Measurements from ENCODE around the gene TSPEAR.
"Not testable (repeated sequence)": the region's sequence is repeated elsewhere in the genome, so short reads cannot be mapped to it uniquely, and the experiment has no call there.

TSPEAR gene

DNA sequence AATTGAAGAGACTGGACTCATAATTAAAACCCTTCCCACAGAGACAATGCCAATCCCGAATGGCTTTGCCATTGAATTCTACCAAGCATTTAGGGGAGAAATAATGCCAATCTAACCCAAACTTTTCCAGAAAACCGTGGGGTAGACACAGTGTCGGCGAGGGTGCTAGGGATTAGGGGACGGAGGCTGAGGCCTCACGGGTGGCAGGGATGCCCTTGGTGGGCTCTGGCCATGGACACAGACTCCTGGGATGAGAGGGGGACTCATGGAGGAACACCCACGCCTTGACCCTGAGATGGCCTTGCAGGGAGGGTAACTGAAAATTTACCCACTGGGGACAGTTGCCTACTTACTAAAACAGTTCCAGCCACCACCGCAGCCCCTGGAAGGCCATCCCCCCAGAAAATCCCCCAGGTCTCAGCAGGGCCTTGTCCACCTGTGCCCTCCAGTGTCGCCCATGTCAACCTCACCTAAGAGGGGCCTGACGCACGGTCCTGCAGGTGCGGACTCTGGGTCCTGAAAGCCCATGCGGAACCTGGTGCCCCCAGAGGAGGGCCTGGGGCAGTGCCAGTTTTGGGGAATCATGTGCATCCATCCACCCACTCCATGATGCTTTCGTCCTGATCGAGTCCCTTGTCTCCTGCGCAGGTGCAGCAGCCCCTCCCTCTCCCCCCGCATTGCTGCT is 132.9 kb downstream of the TSPEAR start:
- no peak for TF ChIP-seq ZFX (IDR thresholded peaks at IDR 0.05; ENCODE audit: borderline replicate concordance)
- TF ChIP-seq, protein P1, sequence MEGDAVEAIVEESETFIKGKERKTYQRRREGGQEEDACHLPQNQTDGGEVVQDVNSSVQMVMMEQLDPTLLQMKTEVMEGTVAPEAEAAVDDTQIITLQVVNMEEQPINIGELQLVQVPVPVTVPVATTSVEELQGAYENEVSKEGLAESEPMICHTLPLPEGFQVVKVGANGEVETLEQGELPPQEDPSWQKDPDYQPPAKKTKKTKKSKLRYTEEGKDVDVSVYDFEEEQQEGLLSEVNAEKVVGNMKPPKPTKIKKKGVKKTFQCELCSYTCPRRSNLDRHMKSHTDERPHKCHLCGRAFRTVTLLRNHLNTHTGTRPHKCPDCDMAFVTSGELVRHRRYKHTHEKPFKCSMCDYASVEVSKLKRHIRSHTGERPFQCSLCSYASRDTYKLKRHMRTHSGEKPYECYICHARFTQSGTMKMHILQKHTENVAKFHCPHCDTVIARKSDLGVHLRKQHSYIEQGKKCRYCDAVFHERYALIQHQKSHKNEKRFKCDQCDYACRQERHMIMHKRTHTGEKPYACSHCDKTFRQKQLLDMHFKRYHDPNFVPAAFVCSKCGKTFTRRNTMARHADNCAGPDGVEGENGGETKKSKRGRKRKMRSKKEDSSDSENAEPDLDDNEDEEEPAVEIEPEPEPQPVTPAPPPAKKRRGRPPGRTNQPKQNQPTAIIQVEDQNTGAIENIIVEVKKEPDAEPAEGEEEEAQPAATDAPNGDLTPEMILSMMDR (IDR thresholded peaks at IDR 0.05) = no peak
- H3K27ac ChIP-seq = no peak overlapping the region

- TF ChIP-seq, protein P1 (IDR thresholded peaks at IDR 0.05) = no peak
- TF ChIP-seq ZFX (IDR thresholded peaks at IDR 0.05; ENCODE audit: borderline replicate concordance) = no peak
- no peak overlapping the region for H3K27ac ChIP-seq
Observed at GRCh38 chr21:44576025-44576420, 135.3 kb downstream of the TSPEAR start.

DNA sequence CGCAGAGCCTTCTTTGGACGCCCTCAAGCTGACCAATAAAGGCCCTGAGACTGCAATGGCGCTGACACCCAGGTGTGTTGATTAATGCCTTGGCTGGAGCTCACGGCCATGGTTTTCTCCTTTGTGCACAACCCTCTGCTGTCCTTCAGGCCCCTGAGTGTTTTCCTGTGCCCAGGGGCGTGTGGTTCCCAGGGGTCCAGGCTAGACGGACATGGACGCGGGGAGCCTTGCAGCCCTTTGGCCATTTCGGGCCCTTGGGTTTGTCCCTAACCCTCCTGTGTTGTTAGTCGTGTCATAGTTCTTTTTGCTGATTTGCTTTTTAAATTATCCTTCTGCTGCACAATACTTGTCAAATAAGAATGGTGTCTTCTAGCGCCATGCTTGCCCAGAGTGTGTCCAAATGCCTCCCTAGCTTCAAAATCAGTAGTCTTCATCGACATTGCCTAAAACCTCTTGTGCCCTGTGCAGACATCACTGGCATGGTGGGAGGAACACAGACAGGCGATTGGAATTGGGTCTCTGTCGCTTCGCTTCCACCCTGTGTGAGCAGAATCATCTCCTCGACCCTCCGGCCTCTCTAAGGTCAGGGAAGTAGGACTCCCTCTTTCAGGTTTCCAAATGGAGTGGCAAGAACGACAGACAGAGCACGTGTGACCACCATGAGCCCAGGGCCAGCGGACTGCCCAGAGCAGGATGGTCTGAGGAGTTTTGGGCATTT is 135.9 kb downstream of the TSPEAR start:
- H3K27ac ChIP-seq = no peak overlapping the region
- no peak for TF ChIP-seq ZFX (IDR thresholded peaks at IDR 0.05; ENCODE audit: borderline replicate concordance)
- TF ChIP-seq, protein P1 (IDR thresholded peaks at IDR 0.05) = no peak

- TF ChIP-seq ZFX (IDR thresholded peaks at IDR 0.05; ENCODE audit: borderline replicate concordance) = no peak
- TF ChIP-seq, protein P1 (IDR thresholded peaks at IDR 0.05) = 0 out of 2 replicates have a peak, but pooled peaks have one; percentile 12
- H3K27ac ChIP-seq = no peak overlapping the region
Observed at GRCh38 chr21:44574457-44575306, 136.7 kb downstream of the TSPEAR start.

- H3K27ac ChIP-seq = not testable (repeated sequence)
Observed at GRCh38 chr21:44573630-44574456, 137.5 kb downstream of the TSPEAR start, which contains the start of gene KRTAP10-4. Gene KRTAP10-4, plus strand, starts transcription at chr21:44573729. Its CDS starts 30 bp downstream, at chr21:44573759.

- no peak overlapping the region for H3K27ac ChIP-seq
- no peak for TF ChIP-seq ZFX (IDR thresholded peaks at IDR 0.05; ENCODE audit: borderline replicate concordance)
- TF ChIP-seq, protein P1 (IDR thresholded peaks at IDR 0.05) = no peak
Observed at GRCh38 chr21:44572959-44573583, 138.3 kb downstream of the TSPEAR start.

Measured in 22Rv1 (cell line).